NCI-H1930 (cell line): ENCODE data around the gene SYCN.

Experiments used
- DNase-seq, 2 experiments: peaks; one replicate each; lab custom pipeline; 2025; lab: John Stamatoyannopoulos, UW

The SYCN gene

DNA sequence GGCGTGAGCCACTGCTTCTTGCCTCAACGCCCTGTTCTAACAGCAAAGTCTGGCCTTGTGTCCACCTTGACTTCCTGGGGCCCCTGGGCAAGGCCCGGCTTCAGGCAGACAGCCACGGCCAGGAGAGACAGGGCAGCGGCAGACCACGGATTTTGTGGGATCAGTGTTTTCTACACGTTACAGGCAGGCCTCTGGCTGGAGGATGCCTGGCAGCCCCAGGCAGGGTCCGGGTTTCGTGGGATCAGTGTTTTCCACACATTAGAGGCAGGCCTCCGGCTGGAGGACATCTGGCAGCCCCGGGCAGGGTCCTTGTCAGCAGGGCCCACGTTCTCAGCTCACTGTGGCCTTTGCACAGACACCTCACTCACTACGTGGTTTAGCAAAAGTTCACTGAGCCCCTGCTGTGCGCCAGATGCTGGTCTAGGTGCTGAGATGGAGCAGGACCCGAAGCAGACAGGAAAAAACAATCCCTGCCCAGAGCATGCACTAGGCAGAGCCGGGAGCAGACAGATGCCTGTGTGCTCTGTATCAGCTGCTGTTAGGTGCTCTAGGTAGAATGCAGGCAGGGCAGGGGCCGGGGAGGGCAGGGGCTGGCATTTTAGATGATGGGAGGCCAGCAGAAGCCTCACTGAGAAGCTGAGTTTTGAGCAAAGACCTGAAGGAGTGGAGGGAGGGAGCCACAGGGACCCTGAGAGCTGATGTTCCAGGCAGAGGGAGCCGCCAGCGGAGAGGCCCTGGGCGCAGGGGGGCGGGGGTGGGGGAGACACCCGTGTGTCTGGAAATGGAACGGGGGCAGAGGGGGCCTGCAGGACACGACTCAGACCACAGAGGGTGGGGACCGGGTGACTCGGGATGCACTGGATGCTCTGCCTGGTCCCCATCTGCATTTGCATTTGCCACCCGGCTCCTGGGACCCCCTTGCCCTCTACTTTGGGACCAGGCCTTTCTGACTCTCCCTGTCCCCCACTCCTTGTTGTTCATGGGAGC lies 32.3 kb downstream of the SYCN start:
- no peak for DNase-seq

GRCh38 chr19:39170386-39171231 lies 33.5 kb downstream of the SYCN start:
- no peak for DNase-seq

- no peak for DNase-seq
These were observed 34.8 kb downstream of the SYCN start for GRCh38 chr19:39169143-39169810.

- no peak for DNase-seq
These were observed 35.6 kb downstream of the SYCN start for GRCh38 chr19:39168258-39169142.

DNA sequence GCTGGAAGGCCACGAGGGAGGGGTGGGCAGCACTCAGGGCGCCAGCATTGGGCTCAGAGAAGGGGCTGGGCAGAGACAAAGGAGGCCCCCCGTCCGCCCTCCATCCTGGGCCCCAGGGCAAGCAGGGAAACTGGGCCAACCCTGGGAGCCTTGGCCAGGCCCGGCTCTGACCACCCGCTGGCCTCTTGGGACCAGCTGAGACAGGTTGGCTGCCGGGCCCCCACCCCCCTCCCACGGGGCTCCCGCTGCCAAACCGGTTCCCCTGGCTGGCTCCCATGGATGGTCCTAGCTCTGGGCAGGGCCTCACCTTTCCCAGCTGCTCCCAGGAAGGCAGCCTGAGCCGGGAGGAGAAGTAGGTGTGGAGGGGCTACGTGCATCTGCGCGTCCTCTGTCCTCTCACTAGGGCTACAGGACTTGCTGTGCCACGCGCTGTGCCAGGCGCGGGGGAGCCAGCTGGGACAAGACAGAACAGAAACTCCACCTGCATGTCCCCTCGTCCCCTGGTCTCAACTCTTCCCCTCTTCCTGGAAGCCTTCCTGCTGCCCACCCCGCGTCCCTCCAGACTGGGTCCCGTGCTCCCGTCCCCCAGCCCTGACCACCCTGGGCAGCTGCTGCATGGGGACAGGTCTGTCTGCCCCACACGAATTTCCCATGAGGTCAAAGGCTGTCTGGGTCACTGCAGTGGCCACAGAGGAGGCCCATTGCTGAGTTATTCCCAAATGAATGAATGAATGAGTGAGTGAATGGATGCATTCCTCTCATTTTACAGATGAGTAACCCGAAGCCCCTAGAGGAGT lies 36.4 kb downstream of the SYCN start:
- DNase-seq = no peak

DNA sequence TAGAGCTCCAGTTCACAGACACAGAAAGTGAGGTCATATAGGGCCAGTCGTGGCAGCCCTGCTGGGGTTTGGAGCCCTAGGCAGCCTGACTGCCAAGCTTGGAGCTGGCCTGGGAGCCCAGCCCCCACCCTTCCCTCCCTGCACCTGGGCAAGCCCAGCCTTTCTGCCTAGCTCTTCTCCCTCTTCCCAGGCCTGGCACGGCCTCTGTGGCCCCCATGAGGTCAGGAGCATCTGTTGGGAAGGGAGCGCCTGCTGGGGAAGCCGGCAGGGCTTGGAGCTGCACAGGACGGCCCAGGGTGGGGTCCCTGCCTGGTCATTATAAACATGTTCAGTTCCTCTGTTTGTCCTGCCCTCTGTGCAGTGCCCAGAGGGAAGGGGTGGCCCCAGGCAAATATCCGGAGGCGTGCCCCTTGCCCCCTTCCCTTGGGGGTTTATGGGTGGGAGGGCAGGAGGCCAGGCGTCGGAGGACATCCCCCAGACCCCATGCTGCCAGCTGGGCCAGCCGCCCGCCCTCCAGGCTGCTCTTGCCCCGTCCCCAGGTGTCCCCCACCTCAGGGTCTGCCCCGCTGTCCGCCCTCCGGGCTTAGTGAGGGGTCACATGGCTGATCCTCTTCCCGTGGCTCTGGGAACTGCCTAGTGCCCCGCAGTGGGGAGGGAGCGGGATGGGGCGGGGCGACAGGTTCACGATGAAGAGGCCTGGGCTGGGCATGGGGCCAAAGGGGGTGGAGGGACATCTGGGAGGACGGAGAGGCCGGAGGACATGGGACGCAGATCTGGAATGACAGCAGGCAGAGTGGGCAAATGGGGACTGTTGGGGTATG lies 37.3 kb downstream of the SYCN start:
- no peak for DNase-seq

- no peak for DNase-seq
These were observed 38.2 kb downstream of the SYCN start for GRCh38 chr19:39165857-39166256.

DNA sequence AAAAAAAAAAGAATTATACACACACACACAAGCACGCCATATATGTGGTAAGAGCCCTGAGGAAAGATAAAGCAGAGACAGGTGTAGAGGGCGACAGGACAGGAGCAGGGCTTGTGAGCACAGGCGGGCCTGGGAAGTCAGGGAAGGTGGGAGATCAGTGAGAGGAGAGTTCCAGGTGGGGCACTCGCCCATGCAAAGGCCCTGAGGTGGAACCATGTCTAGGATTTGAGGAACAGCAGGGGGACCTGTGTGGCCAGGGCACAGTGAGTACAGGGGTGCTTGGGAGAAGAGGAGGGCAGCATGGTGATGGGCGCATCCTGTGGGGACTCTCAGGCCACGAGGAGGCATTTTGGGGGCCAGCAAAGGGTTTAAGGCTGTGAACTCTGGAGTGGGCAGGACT lies 39.8 kb downstream of the SYCN start:
- DNase-seq = no peak

GRCh38 chr19:39163621-39164020 lies 40.4 kb downstream of the SYCN start:
- DNase-seq = no peak

DNA sequence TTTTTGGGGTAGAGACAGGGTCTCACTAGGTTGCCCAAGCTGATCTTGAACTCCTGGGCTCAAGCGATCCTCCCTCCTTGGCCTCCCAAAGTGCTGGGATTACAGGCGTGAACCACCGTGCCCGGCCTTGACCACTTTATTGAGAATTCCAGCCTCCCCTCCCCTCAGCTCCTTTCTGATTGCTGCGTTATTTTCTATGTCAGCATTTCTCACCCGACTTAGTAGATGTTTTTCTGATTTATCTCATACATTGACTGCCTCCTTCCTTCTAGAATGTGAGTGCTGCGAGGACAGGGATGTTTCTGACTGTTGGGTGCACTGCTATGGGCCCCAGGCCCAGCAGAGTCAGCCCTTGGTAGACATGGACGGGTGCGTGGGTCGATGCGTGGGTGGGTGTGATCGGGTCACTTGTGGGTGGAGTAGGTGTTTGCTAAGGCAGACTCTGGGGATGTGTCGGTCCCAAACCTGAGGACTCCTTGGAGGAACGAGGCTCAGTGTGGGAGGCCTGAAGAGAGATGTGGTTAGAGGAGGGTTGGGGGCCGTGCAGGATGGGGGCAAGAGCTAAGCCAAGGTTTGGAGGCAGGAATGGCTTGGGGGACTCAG lies 41.5 kb downstream of the SYCN start:
- no peak for DNase-seq

DNA sequence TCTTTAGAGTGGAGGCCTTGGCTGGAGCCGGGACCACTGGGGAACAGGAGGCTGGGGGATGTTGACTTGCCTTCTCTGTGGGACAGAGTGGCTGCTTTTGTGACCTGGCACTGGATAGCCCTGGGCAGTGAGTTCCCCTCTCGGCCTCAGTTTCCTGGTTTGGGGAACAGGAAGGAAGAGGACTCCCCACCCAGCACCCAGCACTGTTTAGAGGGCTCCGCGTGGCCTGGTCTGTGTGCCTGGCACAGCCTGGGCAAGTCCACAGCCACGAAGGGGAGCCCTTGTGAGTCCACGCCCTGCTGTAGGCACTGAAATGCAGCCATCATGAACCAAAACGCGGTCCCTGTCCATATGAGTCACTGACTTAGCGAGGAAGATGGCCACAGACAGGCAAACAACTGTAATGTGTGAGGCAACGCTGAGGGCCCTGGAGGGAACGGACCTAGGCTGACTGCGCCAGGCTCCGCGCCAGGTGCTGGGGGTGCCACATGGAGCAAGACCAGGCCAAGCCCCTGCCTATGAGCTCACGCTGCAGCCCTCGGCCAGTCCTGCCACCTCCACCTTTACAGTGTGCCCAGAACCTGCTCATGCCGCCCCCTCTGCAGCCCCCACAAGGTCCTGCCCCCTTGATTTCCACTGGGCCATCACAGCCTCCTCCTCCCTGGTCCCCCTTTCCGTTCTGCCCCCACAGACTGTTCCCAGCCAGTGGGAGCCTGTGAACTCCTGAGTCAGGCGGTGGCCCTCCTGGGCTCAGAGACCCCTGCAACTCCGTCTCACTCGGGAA lies 43.0 kb downstream of the SYCN start:
- no peak for DNase-seq

- DNase-seq = no peak
These were observed 43.6 kb downstream of the SYCN start for GRCh38 chr19:39160523-39160861.

DNA sequence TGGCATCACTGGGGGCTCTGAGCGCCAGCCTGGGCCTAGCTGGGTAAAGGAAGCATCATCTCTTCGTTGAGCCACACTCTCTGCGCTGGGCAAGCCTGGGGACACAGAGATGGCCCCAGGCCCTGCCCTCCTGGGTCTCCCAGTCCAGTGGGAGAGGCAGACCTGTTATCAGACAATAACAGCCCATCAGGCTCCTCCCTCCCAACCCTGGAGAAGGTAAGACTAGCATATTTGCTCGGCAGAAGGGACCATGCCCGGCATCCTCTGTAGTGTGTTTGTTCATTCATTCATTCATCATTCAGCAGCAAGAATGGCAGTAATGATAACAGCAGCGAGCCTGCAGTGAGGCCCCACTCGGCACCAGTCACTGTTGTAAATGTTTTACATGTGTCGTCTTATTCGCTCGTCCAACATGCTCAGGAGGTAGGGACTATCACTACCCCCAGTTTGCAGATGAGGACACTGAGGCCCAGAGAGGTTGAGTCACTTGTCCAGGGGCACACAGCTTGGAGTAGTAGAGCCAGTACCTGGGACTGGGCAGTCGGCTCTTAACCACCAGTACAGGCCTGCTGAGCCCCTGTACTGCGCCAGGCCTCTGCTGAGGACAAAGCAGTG lies 45.3 kb downstream of the SYCN start:
- DNase-seq = no peak

DNA sequence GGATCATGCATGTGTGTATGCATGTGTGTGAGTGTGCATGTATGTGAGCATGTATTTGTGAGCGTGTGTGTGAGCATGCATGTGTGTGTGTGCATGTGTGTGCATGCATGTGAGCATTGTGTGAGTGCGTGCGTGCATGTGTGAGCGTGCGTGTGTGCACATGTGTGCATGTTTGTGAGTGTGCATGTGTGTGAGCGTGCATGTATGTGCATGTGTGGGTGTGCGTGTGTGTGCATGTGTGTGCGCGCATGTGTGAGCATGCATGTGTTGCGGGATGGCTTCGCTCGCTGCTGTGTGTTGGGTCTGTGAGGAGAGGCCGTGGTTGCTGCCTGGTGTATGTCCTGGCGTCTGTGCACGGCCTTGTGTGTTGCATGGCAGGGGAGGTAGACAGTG lies 46.1 kb downstream of the SYCN start:
- no peak for DNase-seq

GRCh38 chr19:39157275-39157996 lies 46.6 kb downstream of the SYCN start:
- DNase-seq = no peak

DNA sequence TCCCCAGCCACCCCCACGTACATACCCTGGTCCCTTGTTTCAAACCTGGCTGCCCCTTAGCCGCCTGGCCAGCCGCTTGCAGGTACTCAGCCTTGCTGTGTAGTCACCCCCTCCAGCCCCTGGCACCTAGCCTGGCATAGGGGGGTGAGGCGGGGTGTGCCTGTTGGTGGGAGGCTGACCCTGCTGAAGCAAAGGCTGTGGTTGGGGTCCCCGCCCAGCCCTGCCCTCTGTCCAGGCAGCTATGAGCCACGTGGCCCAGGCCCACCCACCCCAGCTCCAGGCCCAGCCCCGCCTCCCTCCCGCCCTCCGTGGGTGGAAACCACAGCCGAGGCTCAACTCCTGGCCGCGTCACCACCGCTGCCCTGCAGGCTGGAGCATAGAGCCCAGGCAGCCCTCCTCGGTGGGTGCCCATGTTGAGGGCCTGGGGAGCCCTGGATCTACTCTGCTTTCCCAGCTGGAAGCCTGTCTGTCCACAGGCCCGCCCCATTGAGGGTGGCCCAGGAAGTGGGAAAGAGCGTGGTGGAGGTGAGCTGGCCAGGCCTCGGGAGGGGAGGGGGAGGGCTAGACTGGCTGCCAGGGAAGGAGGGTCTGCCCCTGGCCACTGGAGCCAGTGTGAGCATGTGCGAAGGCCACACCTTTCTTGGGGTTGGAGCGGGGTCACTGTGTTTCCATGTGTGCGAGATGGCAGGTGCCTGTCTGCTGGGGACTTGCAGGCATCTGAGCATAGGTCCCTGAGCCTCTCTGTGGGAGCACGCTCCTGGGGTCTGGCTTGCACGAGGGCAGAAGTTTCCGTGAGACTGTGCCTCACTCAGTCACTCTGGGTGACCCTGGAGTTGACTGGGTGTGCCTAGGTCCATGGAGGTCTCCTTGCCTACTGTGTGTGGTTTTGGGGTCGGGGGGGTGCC lies 47.5 kb downstream of the SYCN start:
- no peak for DNase-seq
